Naive thymus-derived CD4-positive, alpha-beta T cell (primary cell): ENCODE measurements around the gene SLC4A8. TPM values are rescaled to one million over a fixed set of nuclear protein-coding genes. Genes with fewer than 3 reads are reported as not detected.
A peak's percentile ranks its signal among the peaks of the same experiment; 100 is the strongest.

ENCODE experiments used
- ATAC-seq: fragments of 150-1000 bp; cut with Tn5 transposase; 2 replicates; pipeline ENCODE4 v1.10.0; 2021; ENCODE audit warnings: mild to moderate bottlenecking, moderate library complexity
- CTCF ChIA-PET: fragments of 350-600 bp; sonication (Branson Sonifier 250); formaldehyde crosslinking; loops from one replicate; lab custom pipeline; 2021; ENCODE audit warnings: antibody characterized with exemption; lab: Charles Lee
- POLR2A ChIA-PET: fragments of 350-600 bp; sonication (Branson Sonifier 250); formaldehyde crosslinking; loops from one replicate; lab custom pipeline; 2021; ENCODE audit warnings: antibody characterized with exemption, inconsistent platforms; lab: Charles Lee
- DNase-seq, 9 donors: peaks; one replicate each; pipeline versions ENCODE4 v3.0.0 to v3.0.0-alpha.2; 2020 to 2022; ENCODE audit warnings: mixed read lengths in 1 of 9
- H3K27ac ChIP-seq: one replicate; pipeline ENCODE4 v1.7.0; 2013; ENCODE audit warnings: mild to moderate bottlenecking, low read depth, low read length, moderate library complexity
- H3K27me3 ChIP-seq, 2 donors: one replicate each; pipeline ENCODE4 v1.7.0; 2013; ENCODE audit warnings: low read length in 2 of 2, mild to moderate bottlenecking in 2 of 2, moderate library complexity in 2 of 2; ENCODE audit not compliant: control insufficient read depth in 2 of 2, insufficient read depth in 2 of 2
- H3K36me3 ChIP-seq, 3 experiments: 1 replicate in 2 of 3; 2 replicates in 1 of 3; pipeline ENCODE4 v1.7.0; 2013; ENCODE audit warnings: low read length in 3 of 3, mild to moderate bottlenecking in 3 of 3, moderate library complexity in 1 of 3; ENCODE audit not compliant: insufficient read depth in 3 of 3, control insufficient read depth in 2 of 3
- H3K4me1 ChIP-seq, 2 donors: one replicate each; pipeline ENCODE4 v1.7.0; 2013; ENCODE audit warnings: low read length in 2 of 2, mild to moderate bottlenecking in 2 of 2, moderate library complexity in 1 of 2; ENCODE audit not compliant: control insufficient read depth in 2 of 2, insufficient read depth in 2 of 2
- H3K4me3 ChIP-seq: 2 replicates; pipeline ENCODE4 v1.7.0; 2013; ENCODE audit warnings: mild to moderate bottlenecking, low read length
- H3K9me3 ChIP-seq, 3 experiments: 1 replicate in 2 of 3; 2 replicates in 1 of 3; pipeline ENCODE4 v1.7.0; 2013; ENCODE audit warnings: low read length in 3 of 3; ENCODE audit not compliant: control insufficient read depth in 2 of 3
- H3K27ac Mint-ChIP-seq, 9 donors: one replicate each; pipeline ENCODE4 v1.8.0; 2020 to 2022; ENCODE audit warnings: mixed read lengths in 9 of 9, mild to moderate bottlenecking in 8 of 9, moderate library complexity in 5 of 9, inconsistent platforms in 2 of 9
- H3K27me3 Mint-ChIP-seq, 5 donors: one replicate each; pipeline ENCODE4 v1.8.0; 2021 to 2022; ENCODE audit warnings: mixed read lengths in 5 of 5, mild to moderate bottlenecking in 1 of 5
- H3K36me3 Mint-ChIP-seq, 5 donors: one replicate each; pipeline ENCODE4 v1.8.0; 2020 to 2022; ENCODE audit warnings: mixed read lengths in 5 of 5, mild to moderate bottlenecking in 3 of 5, inconsistent platforms in 1 of 5
- H3K4me1 Mint-ChIP-seq, 7 donors: one replicate each; pipeline ENCODE4 v1.8.0; 2020 to 2022; ENCODE audit warnings: mixed read lengths in 7 of 7, mild to moderate bottlenecking in 3 of 7, inconsistent platforms in 1 of 7
- H3K4me3 Mint-ChIP-seq, 10 donors: one replicate each; pipeline ENCODE4 v1.8.0; 2020 to 2022; ENCODE audit warnings: mild to moderate bottlenecking in 10 of 10, mixed read lengths in 10 of 10, moderate library complexity in 6 of 10, inconsistent platforms in 2 of 10
- H3K9me3 Mint-ChIP-seq, 11 donors: one replicate each; pipeline ENCODE4 v1.8.0; 2020 to 2022; ENCODE audit warnings: mixed read lengths in 11 of 11, mild to moderate bottlenecking in 4 of 11, inconsistent platforms in 1 of 11, moderate library complexity in 1 of 11
- intact Hi-C, 2 donors: fragments of 100-400 bp; cut with micrococcal nuclease; formaldehyde crosslinking; loops; one replicate each; pipeline ENCODE4 v1.15.1; 2023
- polyA plus RNA-seq, 2 donors: library from polyadenylated mRNA; unstranded; fragments of 300-500 nt; fragmentation: Illumina TruSeq; gene quantifications; one replicate each; pipeline ENCODE4 v1.2.3, GENCODE V29; 2021
- total RNA-seq, 6 experiments: library from RNA in 5 of 6; stranded (reverse) in 5 of 6; gene quantifications; 1 replicate in 5 of 6; 2 replicates in 1 of 6; pipeline ENCODE4 v1.2.3 and lab custom pipeline; 2021 to 2026

The SLC4A8 gene
- total and polyA plus RNA-seq, 7 experiments from 2014 or later: 0.13 to 8.4 (median 1.2) TPM

GRCh38 chr12:51381226-51382079, 43.2 kb upstream of the SLC4A8 start:
- H3K27me3 Mint-ChIP-seq: no peaks in the 10 kb centered on the region
- H3K4me3 ChIP-seq: no peak overlapping the region
- ATAC-seq (no peak), DNase-seq (no peak)
- peaks cover 16 to 55% (median 22%) of the 10 kb centered on the region in 5 donors for H3K36me3 Mint-ChIP-seq
- H3K9me3 ChIP-seq: no peaks in the 10 kb centered on the region
- H3K27me3 ChIP-seq: no peaks in the 10 kb centered on the region
- H3K27ac ChIP-seq: no peak overlapping the region
- ChIA-PET POLR2A (interaction anchor here (1.8 kb wide), 1 partner anchor 10 kb away, joined by 5 read pairs; the partner anchor contains the start of gene GALNT6), CTCF (no interaction called here)
- H3K4me1 Mint-ChIP-seq: peaks cover 29 to 64% (median 47%) of the 10 kb centered on the region in 7 donors
- peaks cover 0 to 37% (median 7%) of the 10 kb centered on the region in 3 experiments for H3K36me3 ChIP-seq
- peak overlapping the region in 4 of 10 donors; percentile 16 to 87 (median 50) for H3K4me3 Mint-ChIP-seq
- intact Hi-C loops: no loop called here
- no peaks in the 10 kb centered on the region for H3K9me3 Mint-ChIP-seq
- H3K27ac Mint-ChIP-seq: peak overlapping the region in 5 of 9 donors; percentile 2 to 75 (median 59)
- peaks cover 0 to 40% of the 10 kb centered on the region in 2 donors for H3K4me1 ChIP-seq

GRCh38 chr12:51382173-51382572, 42.5 kb upstream of the SLC4A8 start:
- DNase-seq (no peak), ATAC-seq (no peak)
- Mint-ChIP-seq H3K9me3 (no peaks in the 10 kb centered on the region), H3K36me3 (peaks cover 16 to 48% (median 22%) of the 10 kb centered on the region in 5 donors), H3K4me3 (peak overlapping the region in 7 of 10 donors; percentile 16 to 87 (median 33)), H3K27me3 (no peaks in the 10 kb centered on the region), H3K4me1 (peaks cover 29 to 69% (median 53%) of the 10 kb centered on the region in 7 donors), H3K27ac (peak overlapping the region in 8 of 9 donors; percentile 15 to 75 (median 52))
- Histone ChIP-seq H3K27me3 (no peaks in the 10 kb centered on the region), H3K4me3 (no peak overlapping the region), H3K9me3 (no peaks in the 10 kb centered on the region), H3K27ac (no peak overlapping the region), H3K4me1 (peaks cover 0 to 42% of the 10 kb centered on the region in 2 donors), H3K36me3 (peaks cover 0 to 33% (median 7%) of the 10 kb centered on the region in 3 experiments)
- intact Hi-C loops: no loop called here
- POLR2A ChIA-PET: interaction anchor here (0.5 to 1.2 kb wide), 2 partner anchors 8 to 13 kb away, joined by 4 to 5 read pairs; no protein-coding TSS in a partner anchor
- CTCF ChIA-PET: no interaction called here

DNA sequence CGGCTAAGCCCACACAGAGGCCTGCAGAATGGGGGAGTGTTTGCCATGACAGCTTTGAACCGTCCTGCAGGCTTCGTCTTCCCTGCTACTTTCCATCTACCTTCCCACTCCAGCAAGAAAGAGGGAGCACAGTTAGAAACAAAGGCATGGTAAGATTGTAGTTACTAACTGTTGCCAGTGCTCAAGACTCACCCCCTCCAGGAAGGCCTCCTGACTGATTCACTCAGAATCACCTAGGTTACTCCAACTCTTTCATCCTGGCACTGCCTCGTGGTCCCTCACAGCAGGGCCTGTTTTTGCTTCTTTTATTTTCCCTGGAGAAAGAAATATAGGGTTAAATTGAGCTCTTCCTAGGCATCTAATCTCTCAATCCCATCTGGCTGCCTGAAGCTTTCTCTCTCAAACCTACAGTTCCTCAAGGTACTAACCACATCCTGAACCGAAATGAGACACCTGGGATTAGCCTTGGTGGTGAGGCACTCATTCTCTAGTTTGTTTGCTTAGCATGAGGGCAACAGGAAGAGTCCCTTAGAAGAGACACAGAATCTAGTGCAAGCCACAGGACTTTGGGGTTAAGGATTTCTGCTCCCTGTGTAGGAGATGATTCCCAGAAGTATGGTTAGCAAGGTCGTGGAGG, 41.2 kb upstream of the SLC4A8 start:
- peaks cover 0 to 21% (median 7%) of the 10 kb centered on the region in 3 experiments for H3K36me3 ChIP-seq
- Mint-ChIP-seq H3K27ac (peak overlapping the region; percentile 45 to 88 (median 73)), H3K9me3 (no peaks in the 10 kb centered on the region), H3K36me3 (peaks cover 11 to 36% (median 12%) of the 10 kb centered on the region in 5 donors), H3K4me3 (peak overlapping the region in 8 of 10 donors; percentile 42 to 87 (median 53)), H3K27me3 (no peaks in the 10 kb centered on the region), H3K4me1 (peaks cover 39 to 70% (median 54%) of the 10 kb centered on the region in 7 donors)
- no peak overlapping the region for H3K4me3 ChIP-seq
- intact Hi-C loops: loop anchor here in 1 of 2 donors (1.0 kb wide), 1 partner anchor 8 kb away; the partner anchor contains the start of gene GALNT6
- H3K4me1 ChIP-seq: peaks cover 0 to 43% of the 10 kb centered on the region in 2 donors
- ATAC-seq (no peak), DNase-seq (peak in 3 of 9 donors; percentile 26 to 39 (median 35))
- H3K27me3 ChIP-seq: no peaks in the 10 kb centered on the region
- CTCF ChIA-PET: interaction anchor here (0.7 to 1.4 kb wide), 2 partner anchors 149 to 298 kb away, joined by 3 read pairs; no protein-coding TSS in a partner anchor
- POLR2A ChIA-PET: interaction anchor here (0.6 to 1.5 kb wide), 6 partner anchors 10 to 207 kb away, joined by 3 to 6 read pairs (median 4); no protein-coding TSS in a partner anchor
- no peaks in the 10 kb centered on the region for H3K9me3 ChIP-seq
- H3K27ac ChIP-seq: peak overlapping the region; percentile 24

- no peak for DNase-seq
- peaks cover 9 to 64% of the 10 kb centered on the region in 2 donors for H3K4me1 ChIP-seq
- CTCF ChIA-PET: interaction anchor here (0.6 kb wide), 2 partner anchors 133 to 434 kb away, joined by 4 read pairs; no protein-coding TSS in a partner anchor
Observed at GRCh38 chr12:51386351-51386750, 38.3 kb upstream of the SLC4A8 start.

GRCh38 chr12:51388069-51388799, 36.4 kb upstream of the SLC4A8 start:
- Histone ChIP-seq H3K9me3 (no peaks in the 10 kb centered on the region), H3K36me3 (no peaks in the 10 kb centered on the region), H3K4me1 (peaks cover 21 to 59% of the 10 kb centered on the region in 2 donors), H3K27me3 (no peaks in the 10 kb centered on the region), H3K27ac (peak overlapping the region; percentile 12), H3K4me3 (no peak overlapping the region)
- H3K4me3 Mint-ChIP-seq: peak overlapping the region in 3 of 10 donors; percentile 2 to 11 (median 6)
- intact Hi-C loops: no loop called here
- ChIA-PET POLR2A (interaction anchor here (1.2 kb wide), 1 partner anchor 15 kb away, joined by 3 read pairs; no protein-coding TSS in a partner anchor), CTCF (no interaction called here)
- ATAC-seq (no peak), DNase-seq (no peak)
- H3K4me1 Mint-ChIP-seq: peaks cover 50 to 80% (median 64%) of the 10 kb centered on the region in 7 donors
- peaks cover 0 to 6% (median 0%) of the 10 kb centered on the region in 5 donors for H3K27me3 Mint-ChIP-seq
- H3K36me3 Mint-ChIP-seq: peaks cover 0 to 5% (median 0%) of the 10 kb centered on the region in 5 donors
- H3K9me3 Mint-ChIP-seq: no peaks in the 10 kb centered on the region
- H3K27ac Mint-ChIP-seq: peak overlapping the region in 7 of 9 donors; percentile 14 to 85 (median 68)

More at GRCh38 chr12:51386351-51386750, 38.3 kb upstream of the SLC4A8 start:
- no peaks in the 10 kb centered on the region for H3K9me3 Mint-ChIP-seq
- H3K4me1 Mint-ChIP-seq: peaks cover 55 to 90% (median 75%) of the 10 kb centered on the region in 7 donors
- no peak for ATAC-seq
- intact Hi-C loops: no loop called here
- no peaks in the 10 kb centered on the region for H3K9me3 ChIP-seq
- H3K4me3 ChIP-seq: no peak overlapping the region
- peaks cover 0 to 2% (median 0%) of the 10 kb centered on the region in 3 experiments for H3K36me3 ChIP-seq
- peaks cover 0 to 6% (median 0%) of the 10 kb centered on the region in 5 donors for H3K27me3 Mint-ChIP-seq
- no peaks in the 10 kb centered on the region for H3K27me3 ChIP-seq
- H3K27ac Mint-ChIP-seq: peak overlapping the region in 5 of 9 donors; percentile 2 to 84 (median 12)
- no peak overlapping the region for H3K27ac ChIP-seq
- POLR2A ChIA-PET: interaction anchor here (1.7 kb wide), 1 partner anchor 17 kb away, joined by 9 read pairs; no protein-coding TSS in a partner anchor
- peaks cover 5 to 10% (median 9%) of the 10 kb centered on the region in 5 donors for H3K36me3 Mint-ChIP-seq
- H3K4me3 Mint-ChIP-seq: peak overlapping the region in 1 of 10 donors; percentile 46
